Liver (tissue), 9 donors: ENCODE measurements around the gene IQGAP2. TPM values are rescaled to one million over a fixed set of nuclear protein-coding genes. Genes with fewer than 3 reads are reported as not detected.

Experiments
- DNase-seq: peaks from one replicate; pipeline ENCODE4 v3.0.0-alpha.2; 2017; ENCODE audit warnings: low spot score
- H3K27ac ChIP-seq, 2 donors: one replicate each; pipeline ENCODE4 v1.7.0; 2013; ENCODE audit warnings: inconsistent platforms in 2 of 2, low read length in 2 of 2, control low read depth in 1 of 2, low read depth in 1 of 2, mild to moderate bottlenecking in 1 of 2
- H3K27me3 ChIP-seq, 4 donors: one replicate each; pipeline versions ENCODE4 v1.6.1 to v1.7.0; 2013; ENCODE audit warnings: low read length in 3 of 4, inconsistent platforms in 1 of 4, mild to moderate bottlenecking in 1 of 4, moderate library complexity in 1 of 4; ENCODE audit not compliant: control insufficient read depth in 4 of 4, insufficient read depth in 4 of 4
- H3K36me3 ChIP-seq, 4 donors: one replicate each; pipeline versions ENCODE4 v1.6.1 to v1.7.0; 2013; ENCODE audit warnings: low read length in 3 of 4, mild to moderate bottlenecking in 3 of 4, low read depth in 1 of 4, moderate library complexity in 1 of 4; ENCODE audit not compliant: control insufficient read depth in 4 of 4, insufficient read depth in 3 of 4
- H3K4me1 ChIP-seq, 4 donors: one replicate each; pipeline versions ENCODE4 v1.6.1 to v1.7.0; 2013; ENCODE audit warnings: low read length in 3 of 4, mild to moderate bottlenecking in 3 of 4, moderate library complexity in 1 of 4; ENCODE audit not compliant: control insufficient read depth in 4 of 4, insufficient read depth in 4 of 4
- H3K4me3 ChIP-seq, 3 donors: one replicate each; pipeline versions ENCODE4 v1.6.1 to v1.7.0; 2013; ENCODE audit warnings: low read length in 3 of 3, control low read depth in 1 of 3, low read depth in 1 of 3, mild to moderate bottlenecking in 1 of 3
- H3K9ac ChIP-seq, 2 donors: one replicate each; pipeline ENCODE4 v1.7.0; 2013; ENCODE audit warnings: low read length in 2 of 2, mild to moderate bottlenecking in 2 of 2, moderate library complexity in 2 of 2, control low read depth in 1 of 2, low read depth in 1 of 2
- H3K9me3 ChIP-seq, 4 donors: one replicate each; pipeline versions ENCODE4 v1.6.1 to v1.7.0; 2013; ENCODE audit warnings: low read length in 3 of 4; ENCODE audit not compliant: control insufficient read depth in 4 of 4
- EGR1 ChIP-seq, 2 donors: IDR thresholded peaks; 2 replicates each; pipeline ENCODE4 v1.6.1; 2016 to 2018; ENCODE audit warnings: antibody characterized with exemption in 2 of 2, low read depth in 2 of 2
- FOXA1 ChIP-seq: IDR thresholded peaks from 2 replicates; pipeline ENCODE4 v1.6.1; 2016; ENCODE audit warnings: antibody characterized with exemption
- FOXA2 ChIP-seq: IDR thresholded peaks from 2 replicates; pipeline ENCODE4 v1.6.1; 2016; ENCODE audit warnings: antibody characterized with exemption
- GABPA ChIP-seq, 2 donors: IDR thresholded peaks in 1 of 2; conservative IDR thresholded peaks in 1 of 2; 2 replicates each; pipeline ENCODE4 v1.6.1; 2016; ENCODE audit warnings: antibody characterized with exemption in 2 of 2, mild to moderate bottlenecking in 1 of 2, moderate library complexity in 1 of 2
- HNF4A ChIP-seq, 2 donors: conservative IDR thresholded peaks; 2 replicates each; pipeline ENCODE4 v1.6.1; 2016; ENCODE audit warnings: antibody characterized with exemption in 2 of 2, mild to moderate bottlenecking in 2 of 2
- HNF4G ChIP-seq: IDR thresholded peaks from 2 replicates; pipeline ENCODE4 v1.6.1; 2016; ENCODE audit warnings: antibody characterized with exemption
- JUND ChIP-seq, 2 donors: IDR thresholded peaks; 2 replicates each; pipeline ENCODE4 v1.6.1; 2016; ENCODE audit warnings: antibody characterized with exemption in 2 of 2
- NR2F2 ChIP-seq: IDR thresholded peaks from 2 replicates; pipeline ENCODE4 v1.6.1; 2016; ENCODE audit warnings: antibody characterized with exemption
- RAD21 ChIP-seq, 2 donors: IDR thresholded peaks; 2 replicates each; pipeline ENCODE4 v1.6.1; 2016; ENCODE audit warnings: antibody characterized with exemption in 2 of 2, mild to moderate bottlenecking in 2 of 2
- SP1 ChIP-seq: IDR thresholded peaks from 2 replicates; pipeline ENCODE4 v1.6.1; 2018; ENCODE audit warnings: antibody characterized with exemption, mild to moderate bottlenecking
- TAF1 ChIP-seq: conservative IDR thresholded peaks from 2 replicates; pipeline ENCODE4 v1.6.1; 2016; ENCODE audit warnings: antibody characterized with exemption, mild to moderate bottlenecking
- YY1 ChIP-seq: IDR thresholded peaks from 2 replicates; pipeline ENCODE4 v1.6.1; 2016; ENCODE audit warnings: antibody characterized with exemption, mild to moderate bottlenecking
- WGBS: extraction: QIAGEN DNeasy Blood & Tissue Kit; methylation state at CpG from one replicate; pipeline ENCODE4 v1.1.7; 2013; 5-methylcytosine and 5-hydroxymethylcytosine counted together
- polyA plus RNA-seq, 2 donors: library from polyadenylated mRNA; stranded (reverse) in 1 of 2; unstranded in 1 of 2; fragments of 200-250 nt in 1 of 2; fragments of >200 nt in 1 of 2; fragmentation: Nextera tagmentation in 1 of 2; extraction: Ambion mirVana in 1 of 2; gene quantifications; one replicate each; pipeline versions ENCODE4 v1.2.1 to v1.2.3, GENCODE V29; 2013 to 2015
- total RNA-seq, 2 donors: library from RNA; depleted of rRNA; stranded (reverse); fragments of >200 nt; gene quantifications; one replicate each; pipeline ENCODE4 v1.2.3, GENCODE V29; 2014
- TF ChIP-seq, protein P1 (sequence below): fragments of 150-350 bp; IDR thresholded peaks from 2 replicates; pipeline ENCODE4 v1.5.1; 2017; ENCODE audit warnings: improper control_type of control experiment, low read depth, low read length; ENCODE audit not compliant: missing input control
- TF ChIP-seq, protein P2 (sequence below): IDR thresholded peaks from 2 replicates; pipeline ENCODE4 v1.6.1; 2016; ENCODE audit warnings: antibody characterized with exemption
- TF ChIP-seq, protein P3 (sequence below): IDR thresholded peaks from 2 replicates; pipeline ENCODE4 v1.6.1; 2016; ENCODE audit warnings: antibody characterized with exemption, mild to moderate bottlenecking
- donor health status: healthy.
- donor health status: healthy.
- donor health status: healthy.
- donor health status: healthy.
- donor health status: healthy.

The IQGAP2 gene
- total and polyA plus RNA-seq, 4 donors: 41.5 to 205 (median 102) TPM

DNA sequence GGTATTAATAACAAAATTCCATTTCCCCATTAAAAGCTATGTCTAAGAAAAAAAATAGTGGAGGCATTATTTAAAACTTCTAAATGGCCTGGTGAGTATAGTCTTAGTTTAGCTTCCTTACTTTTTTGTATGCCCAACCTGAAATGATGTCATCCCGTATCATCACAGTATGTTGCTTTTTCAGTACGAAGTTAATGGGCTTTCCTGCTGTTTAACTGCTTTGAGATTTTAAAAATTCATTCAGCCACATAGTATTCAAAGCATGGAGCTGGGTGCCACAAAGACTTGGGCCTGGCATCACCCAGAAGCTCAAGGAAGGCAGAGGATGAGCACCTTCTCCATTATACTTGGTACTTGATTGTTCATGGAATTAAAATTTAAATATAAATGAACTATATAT lies 212.7 kb downstream of the IQGAP2 start:
- Histone ChIP-seq H3K9ac (no peak overlapping the region), H3K27ac (no peak overlapping the region), H3K27me3 (no peaks in the 10 kb centered on the region), H3K36me3 (peaks cover 0 to 31% (median 23%) of the 10 kb centered on the region in 4 donors), H3K4me1 (no peaks in the 10 kb centered on the region), H3K4me3 (no peak overlapping the region), H3K9me3 (no peaks in the 10 kb centered on the region)
- WGBS: 90% methylated on average over 2 of the region's 2 CpGs
- DNase-seq: no peak
- no peak for TF ChIP-seq FOXA2
- TF ChIP-seq NR2F2: no peak
- TF ChIP-seq, protein P1, sequence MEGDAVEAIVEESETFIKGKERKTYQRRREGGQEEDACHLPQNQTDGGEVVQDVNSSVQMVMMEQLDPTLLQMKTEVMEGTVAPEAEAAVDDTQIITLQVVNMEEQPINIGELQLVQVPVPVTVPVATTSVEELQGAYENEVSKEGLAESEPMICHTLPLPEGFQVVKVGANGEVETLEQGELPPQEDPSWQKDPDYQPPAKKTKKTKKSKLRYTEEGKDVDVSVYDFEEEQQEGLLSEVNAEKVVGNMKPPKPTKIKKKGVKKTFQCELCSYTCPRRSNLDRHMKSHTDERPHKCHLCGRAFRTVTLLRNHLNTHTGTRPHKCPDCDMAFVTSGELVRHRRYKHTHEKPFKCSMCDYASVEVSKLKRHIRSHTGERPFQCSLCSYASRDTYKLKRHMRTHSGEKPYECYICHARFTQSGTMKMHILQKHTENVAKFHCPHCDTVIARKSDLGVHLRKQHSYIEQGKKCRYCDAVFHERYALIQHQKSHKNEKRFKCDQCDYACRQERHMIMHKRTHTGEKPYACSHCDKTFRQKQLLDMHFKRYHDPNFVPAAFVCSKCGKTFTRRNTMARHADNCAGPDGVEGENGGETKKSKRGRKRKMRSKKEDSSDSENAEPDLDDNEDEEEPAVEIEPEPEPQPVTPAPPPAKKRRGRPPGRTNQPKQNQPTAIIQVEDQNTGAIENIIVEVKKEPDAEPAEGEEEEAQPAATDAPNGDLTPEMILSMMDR: no peak
- no peak for TF ChIP-seq GABPA (IDR thresholded peaks at IDR 0.05 in 1 of 2, conservative IDR thresholded peaks at IDR 0.05 in 1 of 2)

DNA sequence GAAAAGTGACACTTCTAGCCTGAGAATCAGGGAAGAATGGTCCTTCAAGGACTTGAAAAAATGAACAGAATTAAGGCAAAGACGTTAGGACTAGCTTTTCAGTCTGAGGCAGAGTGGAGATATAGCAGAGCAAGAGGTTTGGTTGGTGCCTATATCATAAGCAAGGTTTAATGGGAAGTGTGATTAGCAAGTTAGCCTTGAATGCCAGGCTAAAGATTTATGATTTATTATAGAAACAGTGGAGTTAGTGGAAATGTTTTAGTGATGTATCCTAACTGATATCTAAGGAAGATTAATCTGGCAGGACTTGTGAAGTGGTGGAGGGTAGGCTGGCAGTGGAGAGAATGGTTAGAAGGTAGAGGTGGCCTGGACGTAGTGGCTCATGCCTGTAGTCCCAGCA lies 213.1 kb downstream of the IQGAP2 start:
- H3K27me3 ChIP-seq: no peaks in the 10 kb centered on the region
- no peak overlapping the region for H3K4me3 ChIP-seq
- no peak overlapping the region for H3K27ac ChIP-seq
- H3K36me3 ChIP-seq: peaks cover 0 to 27% (median 20%) of the 10 kb centered on the region in 4 donors
- H3K9me3 ChIP-seq: no peaks in the 10 kb centered on the region
- no peak for DNase-seq
- WGBS: 92% methylated on average over 2 of the region's 2 CpGs
- TF ChIP-seq SP1 (no peak), GABPA (IDR thresholded peaks at IDR 0.05 in 1 of 2, conservative IDR thresholded peaks at IDR 0.05 in 1 of 2) (no peak), FOXA2 (no peak), FOXA1 (no peak), EGR1 (IDR thresholded peaks at IDR 0.05; ENCODE audit: low read depth in 2 of 2) (no peak), RAD21 (IDR thresholded peaks at IDR 0.05) (no peak), JUND (IDR thresholded peaks at IDR 0.05) (no peak), HNF4G (no peak), TAF1 (no peak), NR2F2 (no peak), HNF4A (conservative IDR thresholded peaks at IDR 0.05) (no peak), YY1 (no peak)
- TF ChIP-seq, protein P2, sequence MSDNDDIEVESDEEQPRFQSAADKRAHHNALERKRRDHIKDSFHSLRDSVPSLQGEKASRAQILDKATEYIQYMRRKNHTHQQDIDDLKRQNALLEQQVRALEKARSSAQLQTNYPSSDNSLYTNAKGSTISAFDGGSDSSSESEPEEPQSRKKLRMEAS: no peak
- TF ChIP-seq, protein P1: no peak
- TF ChIP-seq, protein P3, sequence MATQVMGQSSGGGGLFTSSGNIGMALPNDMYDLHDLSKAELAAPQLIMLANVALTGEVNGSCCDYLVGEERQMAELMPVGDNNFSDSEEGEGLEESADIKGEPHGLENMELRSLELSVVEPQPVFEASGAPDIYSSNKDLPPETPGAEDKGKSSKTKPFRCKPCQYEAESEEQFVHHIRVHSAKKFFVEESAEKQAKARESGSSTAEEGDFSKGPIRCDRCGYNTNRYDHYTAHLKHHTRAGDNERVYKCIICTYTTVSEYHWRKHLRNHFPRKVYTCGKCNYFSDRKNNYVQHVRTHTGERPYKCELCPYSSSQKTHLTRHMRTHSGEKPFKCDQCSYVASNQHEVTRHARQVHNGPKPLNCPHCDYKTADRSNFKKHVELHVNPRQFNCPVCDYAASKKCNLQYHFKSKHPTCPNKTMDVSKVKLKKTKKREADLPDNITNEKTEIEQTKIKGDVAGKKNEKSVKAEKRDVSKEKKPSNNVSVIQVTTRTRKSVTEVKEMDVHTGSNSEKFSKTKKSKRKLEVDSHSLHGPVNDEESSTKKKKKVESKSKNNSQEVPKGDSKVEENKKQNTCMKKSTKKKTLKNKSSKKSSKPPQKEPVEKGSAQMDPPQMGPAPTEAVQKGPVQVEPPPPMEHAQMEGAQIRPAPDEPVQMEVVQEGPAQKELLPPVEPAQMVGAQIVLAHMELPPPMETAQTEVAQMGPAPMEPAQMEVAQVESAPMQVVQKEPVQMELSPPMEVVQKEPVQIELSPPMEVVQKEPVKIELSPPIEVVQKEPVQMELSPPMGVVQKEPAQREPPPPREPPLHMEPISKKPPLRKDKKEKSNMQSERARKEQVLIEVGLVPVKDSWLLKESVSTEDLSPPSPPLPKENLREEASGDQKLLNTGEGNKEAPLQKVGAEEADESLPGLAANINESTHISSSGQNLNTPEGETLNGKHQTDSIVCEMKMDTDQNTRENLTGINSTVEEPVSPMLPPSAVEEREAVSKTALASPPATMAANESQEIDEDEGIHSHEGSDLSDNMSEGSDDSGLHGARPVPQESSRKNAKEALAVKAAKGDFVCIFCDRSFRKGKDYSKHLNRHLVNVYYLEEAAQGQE: no peak
- no peaks in the 10 kb centered on the region for H3K4me1 ChIP-seq
- no peak overlapping the region for H3K9ac ChIP-seq
